Measurements from ENCODE around the gene SPSB3. TPM values are rescaled to one million over a fixed set of nuclear protein-coding genes. Genes with fewer than 3 reads are reported as not detected.

The SPSB3 gene
- total and polyA plus RNA-seq, 2 of the 13 experiments (the other 11 are each of a cell fraction or from before 2014, with no cell fraction given), result 13.2 to 21.9 TPM

DNA sequence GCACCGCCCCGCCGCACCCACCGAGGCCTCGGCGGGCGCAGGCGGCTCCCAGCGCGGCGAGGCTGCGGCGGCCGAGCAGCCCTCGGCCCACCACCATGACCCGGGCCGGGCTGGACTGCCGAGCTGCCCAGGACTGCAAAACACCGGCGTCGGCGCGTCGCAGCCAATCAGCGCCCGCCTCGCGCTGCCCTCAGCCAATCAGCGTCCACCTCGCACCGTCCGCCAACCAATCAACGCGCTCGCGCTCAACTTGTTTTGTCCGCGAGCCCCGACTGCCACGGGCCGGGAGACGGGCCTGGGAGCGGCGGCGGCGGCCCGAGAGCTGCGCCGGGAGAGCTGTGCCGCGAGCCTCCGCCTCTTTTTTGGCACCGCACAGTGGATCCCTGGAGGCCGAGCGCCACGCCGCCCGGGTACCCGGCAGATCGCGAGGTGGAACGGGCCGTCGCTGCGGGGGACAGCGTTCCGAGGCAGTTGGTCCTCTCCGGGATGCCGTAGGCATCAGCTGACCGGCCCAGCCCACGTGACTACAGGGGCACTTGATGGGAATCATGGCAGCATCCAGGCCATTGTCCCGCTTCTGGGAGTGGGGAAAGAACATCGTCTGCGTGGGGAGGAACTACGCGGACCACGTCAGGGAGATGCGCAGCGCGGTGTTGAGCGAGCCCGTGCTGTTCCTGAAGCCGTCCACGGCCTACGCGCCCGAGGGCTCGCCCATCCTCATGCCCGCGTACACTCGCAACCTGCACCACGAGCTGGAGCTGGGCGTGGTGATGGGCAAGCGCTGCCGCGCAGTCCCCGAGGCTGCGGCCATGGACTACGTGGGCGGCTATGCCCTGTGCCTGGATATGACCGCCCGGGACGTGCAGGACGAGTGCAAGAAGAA is 44.6 kb upstream of the SPSB3 start, which contains the start of the genes FAHD1 and HAGH (continued):
- TF ChIP-seq SKI (IDR thresholded peaks at IDR 0.05; ENCODE audit: partially characterized antibody), result peak; percentile 58
- peak; percentile 92; the same call in 1 of the 2 replicates for TF ChIP-seq ZNF101 (CRISPR knock-in tag; IDR thresholded peaks at IDR 0.05; ENCODE audit: borderline replicate concordance, low read depth)
- TF ChIP-seq KMT2B (CRISPR knock-in tag; IDR thresholded peaks at IDR 0.05), result peak; percentile 73; the same call in 1 of the 2 replicates
- TF ChIP-seq TCF7 (IDR thresholded peaks at IDR 0.05; ENCODE audit: low read depth), result no peak
- no peak for TF ChIP-seq CCAR2 (optimal IDR thresholded peaks at IDR 0.05; ENCODE audit: low read depth, low read length)
- peak; percentile 92 for TF ChIP-seq YY1 (IDR thresholded peaks at IDR 0.05; ENCODE audit: insufficient read depth, insufficient replicate concordance, low read depth, low read length)
- TF ChIP-seq ZSCAN25 (CRISPR knock-in tag; IDR thresholded peaks at IDR 0.05), result peak; percentile 64; the same call in 1 of the 2 replicates
- TF ChIP-seq ZBTB33 (CRISPR knock-in tag; IDR thresholded peaks at IDR 0.05), result peak; percentile 61; the same call in 1 of the 2 replicates
- TF ChIP-seq IKZF5 (CRISPR knock-in tag; IDR thresholded peaks at IDR 0.05), result peak; percentile 86
- TF ChIP-seq ZNF879 (CRISPR knock-in tag; IDR thresholded peaks at IDR 0.05), result peak; percentile 93
- TF ChIP-seq ZNF263 (CRISPR knock-in tag; IDR thresholded peaks at IDR 0.05), result no peak; the same call in none of the 2 replicates
- TF ChIP-seq SMC3 (IDR thresholded peaks at IDR 0.05; ENCODE audit: low read length), result no peak
- TF ChIP-seq GABPB1 (CRISPR knock-in tag; IDR thresholded peaks at IDR 0.05), result peak; percentile 87
- peak; percentile 92 for TF ChIP-seq ERF (CRISPR knock-in tag; IDR thresholded peaks at IDR 0.05)
- no peak; the same call in 1 of the 2 replicates for TF ChIP-seq GLI4 (CRISPR knock-in tag; IDR thresholded peaks at IDR 0.05; ENCODE audit: borderline replicate concordance)
- TF ChIP-seq ZNF275 (CRISPR knock-in tag; IDR thresholded peaks at IDR 0.05; ENCODE audit: borderline replicate concordance), result 0 out of 2 replicates have a peak, but pooled peaks have one; percentile 48
- peak; percentile 66 for TF ChIP-seq HOXA5 (CRISPR knock-in tag; IDR thresholded peaks at IDR 0.05)
- TF ChIP-seq ZFP36L2 (CRISPR knock-in tag; IDR thresholded peaks at IDR 0.05), result no peak; the same call in 1 of the 2 replicates
- TF ChIP-seq TCF12 (IDR thresholded peaks at IDR 0.05), result no peak
- no peak; the same call in 1 of the 2 replicates for TF ChIP-seq TCF12 (CRISPR knock-in tag; IDR thresholded peaks at IDR 0.05)
- peak; percentile 86 for TF ChIP-seq MED1 (CRISPR knock-in tag; IDR thresholded peaks at IDR 0.05)
- TF ChIP-seq ZNF251 (CRISPR knock-in tag; IDR thresholded peaks at IDR 0.05), result no peak
- no peak; the same call in 1 of the 2 replicates for TF ChIP-seq ZMAT5 (CRISPR knock-in tag; IDR thresholded peaks at IDR 0.05; ENCODE audit: borderline replicate concordance, low read depth)
- TF ChIP-seq HHEX (CRISPR knock-in tag; IDR thresholded peaks at IDR 0.05), result no peak
- TF ChIP-seq, protein P1, sequence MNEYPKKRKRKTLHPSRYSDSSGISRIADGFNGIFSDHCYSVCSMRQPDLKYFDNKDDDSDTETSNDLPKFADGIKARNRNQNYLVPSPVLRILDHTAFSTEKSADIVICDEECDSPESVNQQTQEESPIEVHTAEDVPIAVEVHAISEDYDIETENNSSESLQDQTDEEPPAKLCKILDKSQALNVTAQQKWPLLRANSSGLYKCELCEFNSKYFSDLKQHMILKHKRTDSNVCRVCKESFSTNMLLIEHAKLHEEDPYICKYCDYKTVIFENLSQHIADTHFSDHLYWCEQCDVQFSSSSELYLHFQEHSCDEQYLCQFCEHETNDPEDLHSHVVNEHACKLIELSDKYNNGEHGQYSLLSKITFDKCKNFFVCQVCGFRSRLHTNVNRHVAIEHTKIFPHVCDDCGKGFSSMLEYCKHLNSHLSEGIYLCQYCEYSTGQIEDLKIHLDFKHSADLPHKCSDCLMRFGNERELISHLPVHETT (CRISPR knock-in tag; conservative IDR thresholded peaks at IDR 0.05), result peak; percentile 89

Measured in HepG2 (cell line).